GM13976 (cell line): Measurements from ENCODE around the gene DOCK8.
"Not testable (repeated sequence)": the region's sequence is repeated elsewhere in the genome, so short reads cannot be mapped to it uniquely, and the experiment has no call there.

ENCODE experiments used
- DNase-seq: peaks from one replicate; pipeline ENCODE4 v3.0.0; 2012; ENCODE audit warnings: low spot score
- CTCF ChIP-seq: IDR thresholded peaks from 2 replicates; pipeline ENCODE4 v1.5.1; 2012; ENCODE audit warnings: borderline replicate concordance, mild to moderate bottlenecking; ENCODE audit not compliant: insufficient read depth; ENCODE audit errors: extremely low read depth, missing control alignments, control extremely low read depth
- in situ Hi-C: fragments of 300-500 bp; cut with MboI; formaldehyde crosslinking; loops from one replicate; pipeline ENCODE4 v1.12.0; 2022; ENCODE audit warnings: low sequenced_read_pairs, mixed read lengths, inconsistent platforms; ENCODE audit not compliant: unreplicated experiment

Gene DOCK8

GRCh38 chr9:221989-222776 is 7.5 kb downstream of the DOCK8 start:
- no peak for DNase-seq
- TF ChIP-seq CTCF, result no peak
- in situ Hi-C loops, result no loop called here

GRCh38 chr9:223152-223551 is 8.5 kb downstream of the DOCK8 start:
- no peak for DNase-seq
- in situ Hi-C loops, result no loop called here
- TF ChIP-seq CTCF, result no peak

GRCh38 chr9:224026-224425 is 9.4 kb downstream of the DOCK8 start:
- in situ Hi-C loops, result no loop called here
- TF ChIP-seq CTCF, result no peak
- DNase-seq, result no peak

GRCh38 chr9:224582-225520 is 10.2 kb downstream of the DOCK8 start:
- in situ Hi-C loops, result no loop called here
- TF ChIP-seq CTCF, result no peak
- DNase-seq, result no peak

GRCh38 chr9:227860-228259 is 13.2 kb downstream of the DOCK8 start:
- no peak for DNase-seq
- no peak for TF ChIP-seq CTCF
- in situ Hi-C loops, result no loop called here

GRCh38 chr9:228929-229695 is 14.4 kb downstream of the DOCK8 start:
- TF ChIP-seq CTCF, result no peak
- in situ Hi-C loops, result no loop called here
- no peak for DNase-seq

- in situ Hi-C loops, DNase-seq: not testable (repeated sequence)
Observed at GRCh38 chr9:231625-232024, 17.0 kb downstream of the DOCK8 start.

GRCh38 chr9:233708-234107 is 19.0 kb downstream of the DOCK8 start:
- in situ Hi-C loops, DNase-seq: not testable (repeated sequence)
